HG03558 (cell line): ENCODE data around the gene TUNAR.
"Not testable (repeated sequence)": the region's sequence is repeated elsewhere in the genome, so short reads cannot be mapped to it uniquely, and the experiment has no call there.

Experiments
- ATAC-seq: cut with Tn5 transposase; IDR thresholded peaks from one replicate; pipeline ENCODE4 v1.9.1; 2021; ENCODE audit warnings: moderate number of reproducible peaks; ENCODE audit not compliant: unreplicated experiment; ENCODE audit errors: extremely low read depth

The TUNAR gene

GRCh38 chr14:95959317-95959716 lies 82.7 kb downstream of the TUNAR start:
- ATAC-seq = no peak

GRCh38 chr14:95961481-95961880 lies 84.8 kb downstream of the TUNAR start:
- ATAC-seq = no peak

DNA sequence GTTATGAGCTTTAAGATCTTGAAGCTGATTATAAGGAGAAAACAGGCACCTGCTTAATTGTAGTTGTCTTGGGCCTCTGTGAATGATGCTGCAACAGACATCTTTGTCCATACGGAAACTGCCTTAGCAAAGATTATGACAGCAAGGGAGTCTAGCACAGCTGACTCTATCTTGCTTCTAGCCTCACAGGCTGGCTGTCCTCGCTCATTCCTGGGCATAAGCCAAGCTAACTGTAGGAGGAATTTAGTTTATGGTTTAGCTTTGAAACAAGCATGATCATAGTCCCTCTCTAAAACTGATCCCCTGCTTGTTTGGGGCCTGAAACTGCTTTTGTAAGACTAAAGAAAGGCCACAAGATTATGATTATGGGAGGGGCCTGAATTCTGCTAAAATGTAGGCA lies 88.3 kb downstream of the TUNAR start:
- ATAC-seq = no peak

- ATAC-seq = not testable (repeated sequence)
Measured at GRCh38 chr14:95968048-95968447, 91.4 kb downstream of the TUNAR start.
